ENCODE data around the gene HMHB1. TPM values are rescaled to one million over a fixed set of nuclear protein-coding genes. Genes with fewer than 3 reads are reported as not detected.

HMHB1 gene
- polyA plus RNA-seq, 1 donor from 2014 or later: not detected

GRCh38 chr5:143779506-143779905 lies 32.5 kb upstream of the HMHB1 start:
- TF ChIP-seq POLR2AphosphoS5 (IDR thresholded peaks at IDR 0.05) (no peak), TAF1 (IDR thresholded peaks at IDR 0.05; ENCODE audit: low read depth) (no peak), RAD21 (conservative IDR thresholded peaks at IDR 0.05) (no peak), CTCF (IDR thresholded peaks at IDR 0.05; ENCODE audit: poor library complexity, severe bottlenecking) (no peak), SMC3 (conservative IDR thresholded peaks at IDR 0.05; ENCODE audit: poor library complexity) (no peak), EZH2 (IDR thresholded peaks at IDR 0.05; ENCODE audit: borderline replicate concordance, insufficient read depth, low read length, poor library complexity, severe bottlenecking) (no peak), REST (IDR thresholded peaks at IDR 0.05; ENCODE audit: borderline replicate concordance) (no peak), EP300 (conservative IDR thresholded peaks at IDR 0.05; ENCODE audit: poor library complexity, severe bottlenecking) (no peak), MXI1 (conservative IDR thresholded peaks at IDR 0.05; ENCODE audit: poor library complexity, severe bottlenecking) (no peak)
- H3K36me3 ChIP-seq (ENCODE audit: insufficient read depth, low read length): no peaks in the 10 kb centered on the region

GRCh38 chr5:143781993-143782520 lies 29.9 kb upstream of the HMHB1 start:
- Histone ChIP-seq H3K9me2 (ENCODE audit: insufficient read depth, low read length) (no peaks in the 10 kb centered on the region), H3K4me2 (ENCODE audit: low read length) (no peak overlapping the region), H3F3A (ENCODE audit: insufficient read depth, low read length, poor library complexity, severe bottlenecking) (no peaks in the 10 kb centered on the region)

More at GRCh38 chr5:143779506-143779905, 32.5 kb upstream of the HMHB1 start:
- H3K4me2 ChIP-seq (ENCODE audit: low read length): no peak overlapping the region
- H3K79me2 ChIP-seq (replicated peaks; ENCODE audit: insufficient read depth, low read length): no peaks in the 10 kb centered on the region
- H3K27me3 ChIP-seq (ENCODE audit: insufficient read depth, low read depth, low read length): no peaks in the 10 kb centered on the region
- no peak overlapping the region for H3K9ac ChIP-seq (ENCODE audit: low read length)
- H4K20me1 ChIP-seq (ENCODE audit: insufficient read depth): no peaks in the 10 kb centered on the region
- H3F3A ChIP-seq (ENCODE audit: insufficient read depth, low read length, poor library complexity, severe bottlenecking): no peaks in the 10 kb centered on the region
- no peak overlapping the region for H3K27ac ChIP-seq (ENCODE audit: low read length)
- H3K9me3 ChIP-seq (ENCODE audit: low read length): peaks cover under 1% of the 10 kb centered on the region
- H2AFZ ChIP-seq (ENCODE audit: low read depth, low read length): no peak overlapping the region
- H3K9me2 ChIP-seq (ENCODE audit: insufficient read depth, low read length): no peaks in the 10 kb centered on the region
- H3K4me3 ChIP-seq (ENCODE audit: low read length): no peak overlapping the region

More at GRCh38 chr5:143781993-143782520, 29.9 kb upstream of the HMHB1 start:
- no peak overlapping the region for H2AFZ ChIP-seq (ENCODE audit: low read depth, low read length)
- peaks cover 3% of the 10 kb centered on the region for H3K9me3 ChIP-seq (ENCODE audit: low read length)
- TF ChIP-seq EZH2 (IDR thresholded peaks at IDR 0.05; ENCODE audit: borderline replicate concordance, insufficient read depth, low read length, poor library complexity, severe bottlenecking) (no peak), POLR2AphosphoS5 (IDR thresholded peaks at IDR 0.05) (no peak), EP300 (conservative IDR thresholded peaks at IDR 0.05; ENCODE audit: poor library complexity, severe bottlenecking) (no peak), CTCF (IDR thresholded peaks at IDR 0.05; ENCODE audit: poor library complexity, severe bottlenecking) (no peak), RAD21 (conservative IDR thresholded peaks at IDR 0.05) (no peak), REST (IDR thresholded peaks at IDR 0.05; ENCODE audit: borderline replicate concordance) (no peak), MXI1 (conservative IDR thresholded peaks at IDR 0.05; ENCODE audit: poor library complexity, severe bottlenecking) (no peak), SMC3 (conservative IDR thresholded peaks at IDR 0.05; ENCODE audit: poor library complexity) (no peak), TAF1 (IDR thresholded peaks at IDR 0.05; ENCODE audit: low read depth) (no peak)
- H3K27me3 ChIP-seq (ENCODE audit: insufficient read depth, low read depth, low read length): no peaks in the 10 kb centered on the region
- no peaks in the 10 kb centered on the region for H3K79me2 ChIP-seq (replicated peaks; ENCODE audit: insufficient read depth, low read length)
- H3K4me3 ChIP-seq (ENCODE audit: low read length): no peak overlapping the region
- H3K9ac ChIP-seq (ENCODE audit: low read length): no peak overlapping the region
- H3K27ac ChIP-seq (ENCODE audit: low read length): no peak overlapping the region
- no peaks in the 10 kb centered on the region for H4K20me1 ChIP-seq (ENCODE audit: insufficient read depth)
- no peaks in the 10 kb centered on the region for H3K36me3 ChIP-seq (ENCODE audit: insufficient read depth, low read length)
